Keratinocyte (primary cell): ENCODE results near the gene TMTC2. TPM values are rescaled to one million over a fixed set of nuclear protein-coding genes. Genes with fewer than 3 reads are reported as not detected.

Experiments used
- DNase-seq: peaks from one replicate; pipeline ENCODE4 v3.0.0-alpha.2; 2011; ENCODE audit warnings: low read depth, missing footprints, low spot score
- FAIRE-seq: peaks from 2 replicates; lab custom pipeline; 2011; peaks lifted over from hg19 to GRCh38; lab: Jason Lieb, UNC
- H2AFZ ChIP-seq: 2 replicates; pipeline ENCODE4 v1.6.0; 2012; ENCODE audit warnings: low read length, control low read depth, inconsistent platforms; ENCODE audit not compliant: control insufficient read depth
- H3K27ac ChIP-seq: 2 replicates; pipeline ENCODE4 v1.5.1; 2011; ENCODE audit warnings: low read length; ENCODE audit not compliant: control insufficient read depth, insufficient read depth
- H3K27me3 ChIP-seq: 3 replicates; pipeline ENCODE4 v1.6.0; 2011; ENCODE audit warnings: low read length; ENCODE audit not compliant: control insufficient read depth, insufficient read depth; ENCODE audit errors: extremely low read depth
- H3K36me3 ChIP-seq, 2 experiments: 2 replicates in 1 of 2; 3 replicates in 1 of 2; pipeline ENCODE4 v1.5.1; 2011; ENCODE audit warnings: low read length in 2 of 2, mild to moderate bottlenecking in 1 of 2; ENCODE audit not compliant: control insufficient read depth in 2 of 2, insufficient read depth in 2 of 2; ENCODE audit errors: extremely low read depth in 1 of 2
- H3K4me1 ChIP-seq: 3 replicates; pipeline ENCODE4 v1.5.1; 2011; ENCODE audit warnings: low read length; ENCODE audit not compliant: control insufficient read depth, insufficient read depth; ENCODE audit errors: extremely low read depth
- H3K4me2 ChIP-seq: 3 replicates; pipeline ENCODE4 v1.6.0; 2011; ENCODE audit warnings: low read depth, low read length; ENCODE audit not compliant: control insufficient read depth, insufficient read depth; ENCODE audit errors: extremely low read depth
- H3K4me3 ChIP-seq, 3 experiments: fragments of 200-600 bp in 1 of 3; sonication (generic) in 1 of 3; 2 replicates in 2 of 3; 3 replicates in 1 of 3; pipeline ENCODE4 v1.5.1; 2011 to 2016; ENCODE audit warnings: low read length in 3 of 3, mild to moderate bottlenecking in 3 of 3, control low read depth in 2 of 3, inconsistent platforms in 1 of 3, low read depth in 1 of 3, mixed read lengths in 1 of 3, mixed run types in 1 of 3, moderate library complexity in 1 of 3; ENCODE audit not compliant: control insufficient read depth in 2 of 3, insufficient read depth in 2 of 3; ENCODE audit errors: extremely low read depth in 1 of 3
- H3K79me2 ChIP-seq: 2 replicates; pipeline ENCODE4 v1.6.0; 2012; ENCODE audit warnings: low read length; ENCODE audit not compliant: control insufficient read depth, insufficient read depth
- H3K9ac ChIP-seq: 3 replicates; pipeline ENCODE4 v1.6.0; 2011; ENCODE audit warnings: low read length; ENCODE audit not compliant: control insufficient read depth, insufficient read depth; ENCODE audit errors: extremely low read depth
- H3K9me1 ChIP-seq: 3 replicates; pipeline ENCODE4 v1.6.0; 2011; ENCODE audit warnings: low read length; ENCODE audit not compliant: control insufficient read depth, insufficient read depth; ENCODE audit errors: extremely low read depth
- H3K9me3 ChIP-seq: 2 replicates; pipeline ENCODE4 v1.5.1; 2012; ENCODE audit warnings: low read depth, low read length; ENCODE audit not compliant: control insufficient read depth
- H4K20me1 ChIP-seq: 3 replicates; pipeline ENCODE4 v1.6.0; 2011; ENCODE audit warnings: low read length; ENCODE audit not compliant: control insufficient read depth, insufficient read depth; ENCODE audit errors: extremely low read depth
- CTCF ChIP-seq, 3 experiments: IDR thresholded peaks in 1 of 3; conservative IDR thresholded peaks in 1 of 3; optimal IDR thresholded peaks in 1 of 3; 2 replicates in 2 of 3; 3 replicates in 1 of 3; pipeline versions ENCODE3 to v1.5.1; 2011; ENCODE audit warnings: low read length in 3 of 3, mild to moderate bottlenecking in 3 of 3, moderate library complexity in 2 of 3, control low read depth in 1 of 3, inconsistent platforms in 1 of 3; ENCODE audit not compliant: insufficient read depth in 2 of 3; ENCODE audit errors: extremely low read depth in 1 of 3
- EZH2 ChIP-seq: IDR thresholded peaks from one replicate; pipeline ENCODE4 v1.6.1; 2012; ENCODE audit warnings: inconsistent platforms, mild to moderate bottlenecking, low read length, moderate library complexity
- dilution Hi-C: fragments of 300-500 bp; cut with MboI; formaldehyde crosslinking; loops from one replicate; pipeline ENCODE4 v1.7.0; 2020; ENCODE audit warnings: low sequenced_read_pairs; ENCODE audit not compliant: extremely low pct_ligation_motif_present
- polyA plus RNA-seq, 5 experiments: library from polyadenylated mRNA; depleted of rRNA in 3 of 5; stranded (reverse) in 3 of 5; stranded (forward) in 1 of 5; unstranded in 1 of 5; fragments of >200 nt; gene quantifications; 1 replicate in 1 of 5; 2 replicates in 3 of 5; 3 replicates in 1 of 5; pipeline versions ENCODE4 v1.2.1 to v1.2.3, GENCODE V29; 2011 to 2012; ENCODE audit warnings: missing spikeins in 2 of 5, low read depth in 1 of 5, low replicate concordance in 1 of 5

TMTC2 gene
- polyA plus RNA-seq, 1 donor (not counting 4 experiments of a cell fraction or from before 2014, with no cell fraction given), result 3.8 TPM

GRCh38 chr12:82862876-82863649 lies 176.4 kb downstream of the TMTC2 start:
- no peak overlapping the region for H3K4me2 ChIP-seq

GRCh38 chr12:82866227-82866775 lies 179.6 kb downstream of the TMTC2 start:
- no peak overlapping the region for H3K4me2 ChIP-seq

More at GRCh38 chr12:82862876-82863649, 176.4 kb downstream of the TMTC2 start:
- no peaks in the 10 kb centered on the region for H3K36me3 ChIP-seq
- no peak overlapping the region for H3K4me3 ChIP-seq
- H3K9me3 ChIP-seq, result no peaks in the 10 kb centered on the region
- FAIRE-seq, result no peak
- no peak overlapping the region for H3K9ac ChIP-seq
- dilution Hi-C loops, result no loop called here
- H3K27ac ChIP-seq, result no peak overlapping the region
- no peaks in the 10 kb centered on the region for H3K9me1 ChIP-seq
- no peak for DNase-seq
- no peaks in the 10 kb centered on the region for H3K79me2 ChIP-seq
- no peak overlapping the region for H2AFZ ChIP-seq
- peaks cover under 1% of the 10 kb centered on the region for H3K4me1 ChIP-seq
- H3K27me3 ChIP-seq, result no peaks in the 10 kb centered on the region
- H4K20me1 ChIP-seq, result no peaks in the 10 kb centered on the region
- TF ChIP-seq EZH2 (no peak), CTCF (optimal IDR thresholded peaks at IDR 0.05 in 1 of 3, IDR thresholded peaks at IDR 0.05 in 1 of 3, conservative IDR thresholded peaks at IDR 0.05 in 1 of 3; ENCODE audit: extremely low read depth in 1 of 3, insufficient read depth in 2 of 3, low read length in 3 of 3) (no peak)

More at GRCh38 chr12:82866227-82866775, 179.6 kb downstream of the TMTC2 start:
- FAIRE-seq, result no peak
- Histone ChIP-seq H2AFZ (no peak overlapping the region), H3K27me3 (no peaks in the 10 kb centered on the region), H3K4me3 (no peak overlapping the region), H3K4me1 (no peaks in the 10 kb centered on the region), H3K79me2 (no peaks in the 10 kb centered on the region), H3K9me3 (no peaks in the 10 kb centered on the region), H3K36me3 (no peaks in the 10 kb centered on the region), H4K20me1 (no peaks in the 10 kb centered on the region), H3K9ac (no peak overlapping the region), H3K9me1 (no peaks in the 10 kb centered on the region), H3K27ac (no peak overlapping the region)
- no peak for DNase-seq
- no peak for TF ChIP-seq CTCF (optimal IDR thresholded peaks at IDR 0.05 in 1 of 3, IDR thresholded peaks at IDR 0.05 in 1 of 3, conservative IDR thresholded peaks at IDR 0.05 in 1 of 3; ENCODE audit: extremely low read depth in 1 of 3, insufficient read depth in 2 of 3, low read length in 3 of 3)
- no peak for TF ChIP-seq EZH2
- dilution Hi-C loops, result no loop called here
